Cardiac fibroblast (primary cell): ENCODE measurements around the gene FEN1.

Experiments
- DNase-seq, 2 donors: peaks; one replicate each; pipeline versions ENCODE4 v3.0.0 to v3.0.0-alpha.2; 2010; ENCODE audit warnings: low read depth in 2 of 2
- H3K4me3 ChIP-seq, 2 donors: replicated peaks in 1 of 2; 1 replicate in 1 of 2; 2 replicates in 1 of 2; pipeline ENCODE4 v1.5.1; 2011; ENCODE audit warnings: low read depth in 2 of 2, low read length in 2 of 2, mild to moderate bottlenecking in 2 of 2, moderate library complexity in 1 of 2
- TF ChIP-seq, protein P1 (sequence below): IDR thresholded peaks from one replicate; pipeline ENCODE4 v1.5.1; 2011; ENCODE audit warnings: low read depth, mild to moderate bottlenecking, low read length, inconsistent platforms

FEN1 gene

DNA sequence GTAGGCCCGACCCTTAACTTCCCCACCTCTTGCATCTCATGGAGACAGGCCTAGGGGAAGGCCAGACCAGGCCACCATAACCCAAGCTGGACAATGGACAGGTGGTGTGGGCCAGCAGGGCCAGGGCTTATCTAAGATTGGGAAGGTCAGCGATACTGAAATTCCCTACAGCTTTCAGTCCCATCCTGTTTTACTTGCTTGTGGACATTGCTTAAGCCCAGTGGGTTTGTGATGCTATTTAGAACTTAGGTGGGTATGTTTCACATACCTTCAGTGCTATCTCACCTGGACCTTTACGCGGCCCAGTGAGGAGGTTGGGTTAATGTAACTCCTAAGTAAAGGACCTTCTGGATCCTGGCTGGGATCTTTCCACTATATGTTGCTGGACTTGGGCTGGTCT lies 37.1 kb downstream of the FEN1 start:
- no peak for DNase-seq
- TF ChIP-seq, protein P1, sequence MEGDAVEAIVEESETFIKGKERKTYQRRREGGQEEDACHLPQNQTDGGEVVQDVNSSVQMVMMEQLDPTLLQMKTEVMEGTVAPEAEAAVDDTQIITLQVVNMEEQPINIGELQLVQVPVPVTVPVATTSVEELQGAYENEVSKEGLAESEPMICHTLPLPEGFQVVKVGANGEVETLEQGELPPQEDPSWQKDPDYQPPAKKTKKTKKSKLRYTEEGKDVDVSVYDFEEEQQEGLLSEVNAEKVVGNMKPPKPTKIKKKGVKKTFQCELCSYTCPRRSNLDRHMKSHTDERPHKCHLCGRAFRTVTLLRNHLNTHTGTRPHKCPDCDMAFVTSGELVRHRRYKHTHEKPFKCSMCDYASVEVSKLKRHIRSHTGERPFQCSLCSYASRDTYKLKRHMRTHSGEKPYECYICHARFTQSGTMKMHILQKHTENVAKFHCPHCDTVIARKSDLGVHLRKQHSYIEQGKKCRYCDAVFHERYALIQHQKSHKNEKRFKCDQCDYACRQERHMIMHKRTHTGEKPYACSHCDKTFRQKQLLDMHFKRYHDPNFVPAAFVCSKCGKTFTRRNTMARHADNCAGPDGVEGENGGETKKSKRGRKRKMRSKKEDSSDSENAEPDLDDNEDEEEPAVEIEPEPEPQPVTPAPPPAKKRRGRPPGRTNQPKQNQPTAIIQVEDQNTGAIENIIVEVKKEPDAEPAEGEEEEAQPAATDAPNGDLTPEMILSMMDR: no peak
- H3K4me3 ChIP-seq: peak overlapping the region; percentile 73 to 96

DNA sequence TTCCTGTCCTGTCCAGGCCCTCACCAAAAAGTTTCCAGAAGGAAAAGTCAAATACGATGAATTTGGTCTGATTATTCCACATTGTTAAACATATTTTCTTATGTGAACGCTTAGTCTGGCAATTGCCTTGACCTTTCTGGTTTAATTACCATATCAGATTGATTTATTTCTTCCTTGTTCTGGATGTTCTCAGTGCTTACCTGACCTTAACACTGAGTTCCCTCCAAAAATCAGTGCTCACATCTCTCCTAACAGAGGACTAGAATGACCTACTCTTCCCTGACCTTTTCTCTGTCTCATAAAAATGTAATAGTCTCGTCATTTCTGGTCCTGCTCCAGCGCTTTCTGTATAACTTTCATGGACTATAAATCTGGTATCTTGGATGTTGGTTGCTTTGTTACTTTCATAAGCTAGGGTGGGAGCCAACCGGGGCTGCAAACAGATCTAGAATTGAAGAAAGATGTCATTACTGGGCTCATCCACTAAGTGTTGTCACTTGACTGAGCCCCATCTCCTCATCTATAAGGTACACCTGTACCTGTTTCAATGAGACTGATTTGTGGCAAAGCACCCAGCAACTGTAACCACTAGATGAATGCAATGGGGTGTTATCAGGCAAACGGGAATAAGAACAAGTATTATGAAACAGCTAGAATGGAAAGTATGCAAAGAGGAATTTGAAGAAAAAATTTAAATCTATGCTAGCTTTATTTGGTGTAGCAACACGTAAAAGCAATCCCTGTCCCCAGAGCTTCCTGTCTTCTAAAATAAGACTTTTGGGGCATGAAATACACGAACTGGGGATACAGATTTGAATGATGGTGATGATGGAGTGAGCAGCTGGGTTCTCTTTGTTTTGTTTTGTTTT lies 37.8 kb downstream of the FEN1 start:
- TF ChIP-seq, protein P1: no peak
- H3K4me3 ChIP-seq: peak overlapping the region; percentile 73 to 96
- peak; percentile 30 to 63 for DNase-seq

DNA sequence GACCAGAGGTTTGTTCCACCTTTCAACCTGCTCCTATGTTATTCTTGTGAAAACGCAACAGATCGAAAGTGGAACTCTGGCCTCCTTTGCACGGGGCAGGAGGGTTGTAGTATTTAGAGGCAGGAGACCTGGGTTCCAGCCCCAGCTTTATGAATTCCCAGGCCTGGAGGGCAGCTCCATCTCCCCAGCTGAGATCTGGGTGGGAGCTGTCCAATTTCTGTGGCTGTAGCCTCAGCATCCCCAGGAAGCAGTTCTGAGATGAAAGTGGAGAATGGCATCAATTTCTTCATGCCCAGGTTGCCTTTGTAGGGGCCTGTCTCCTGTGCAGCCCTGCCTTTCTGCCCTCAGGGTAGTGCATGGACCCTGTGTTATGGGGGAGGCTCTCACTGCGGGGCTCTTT lies 39.5 kb downstream of the FEN1 start:
- TF ChIP-seq, protein P1: no peak
- peak overlapping the region in 1 of 2 donors; percentile 96 for H3K4me3 ChIP-seq
- no peak for DNase-seq

DNA sequence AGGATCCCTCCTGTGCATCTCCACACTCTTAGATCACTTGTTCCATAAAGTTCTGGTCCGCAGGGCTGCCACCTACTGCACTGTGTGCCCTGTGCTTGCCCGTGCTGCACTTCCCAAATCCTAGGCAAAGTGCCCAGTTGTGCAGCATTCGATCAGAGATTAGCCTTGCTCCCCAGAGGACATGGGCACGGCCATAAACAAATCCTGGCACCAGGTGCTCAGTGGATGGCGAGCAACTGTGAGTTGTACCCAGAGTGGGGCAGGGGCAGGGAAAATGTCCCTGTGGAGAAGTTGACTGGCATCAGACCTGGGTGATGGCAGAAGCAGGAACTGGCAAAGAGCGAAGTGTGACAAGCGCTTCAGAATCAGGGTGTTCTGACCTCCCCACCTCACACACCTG lies 40.0 kb downstream of the FEN1 start:
- DNase-seq: no peak
- TF ChIP-seq, protein P1: no peak
- H3K4me3 ChIP-seq: no peak overlapping the region

DNA sequence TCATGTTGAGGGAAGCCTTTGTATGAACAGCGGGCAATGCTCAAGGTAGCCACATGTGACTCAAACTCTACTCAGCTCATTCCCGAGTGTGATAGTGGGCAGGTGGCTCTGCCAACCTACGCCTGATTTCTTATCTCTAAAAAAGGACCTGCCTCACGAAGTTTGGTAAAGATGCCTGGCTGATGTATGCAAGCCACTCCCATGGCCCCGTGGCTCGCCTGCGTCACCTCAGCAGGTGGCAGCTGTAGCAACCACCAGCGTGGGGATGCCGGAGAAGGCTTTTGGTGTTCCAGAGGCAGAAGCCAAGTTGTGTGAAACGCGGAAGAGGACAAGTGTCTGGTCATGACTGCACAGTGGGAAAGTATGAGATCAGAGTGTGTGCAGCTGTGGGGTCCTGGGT lies 40.8 kb downstream of the FEN1 start:
- no peak for DNase-seq
- TF ChIP-seq, protein P1: no peak
- H3K4me3 ChIP-seq: no peak overlapping the region

DNA sequence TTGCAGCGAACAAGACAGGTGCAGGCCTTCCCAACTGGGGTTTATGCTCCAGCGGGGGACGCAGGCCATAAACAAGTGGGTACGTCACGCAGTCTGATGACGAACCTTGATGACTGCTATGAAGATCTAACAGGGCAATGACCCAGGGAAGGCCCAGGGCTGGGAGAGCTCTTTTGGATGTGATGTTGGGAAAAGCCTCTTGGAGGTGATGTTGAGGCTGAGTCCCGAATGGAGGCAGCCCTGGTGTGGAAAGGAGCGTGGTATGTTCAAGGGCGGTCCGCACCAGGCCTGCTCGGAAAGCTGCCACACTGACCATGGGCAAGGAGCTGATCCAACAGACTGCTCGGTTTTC lies 41.2 kb downstream of the FEN1 start:
- TF ChIP-seq, protein P1: no peak
- no peak for DNase-seq
- H3K4me3 ChIP-seq: peak overlapping the region in 1 of 2 donors; percentile 24
